ENCODE measurements around the gene DPYD.

DPYD gene

DNA sequence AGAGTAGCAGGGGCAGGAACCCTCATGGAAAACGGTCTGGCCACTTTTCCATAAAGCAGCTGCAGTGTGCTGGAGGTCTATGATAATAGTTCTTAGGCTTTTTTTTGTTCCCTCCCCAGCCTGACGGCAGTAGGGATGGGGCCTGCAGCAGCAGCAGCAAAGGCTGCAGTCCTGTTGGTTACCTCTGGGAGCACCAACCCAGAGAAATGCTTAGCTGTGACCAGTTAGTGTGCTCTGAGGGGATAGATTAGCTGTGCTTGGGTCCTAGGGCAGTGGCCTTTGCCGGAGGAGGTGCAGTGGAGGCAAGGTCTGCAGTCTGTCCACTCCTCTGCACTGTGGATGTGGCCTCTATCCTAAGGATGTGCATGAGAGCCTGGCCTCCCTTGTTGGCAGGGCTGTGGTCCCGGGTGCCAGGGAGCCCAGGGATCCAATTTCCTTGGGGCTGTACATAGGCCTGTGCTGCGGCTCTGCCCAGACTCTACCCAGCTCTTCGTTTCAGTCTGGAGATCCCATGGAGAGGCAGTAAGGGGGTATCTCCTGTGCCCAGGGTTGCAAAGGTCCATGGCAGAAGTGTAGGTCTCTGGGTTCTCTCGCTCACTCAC, 876.6 kb downstream of the DPYD start:
- DNase-seq (ENCODE audit: low read depth) = no peak

DNA sequence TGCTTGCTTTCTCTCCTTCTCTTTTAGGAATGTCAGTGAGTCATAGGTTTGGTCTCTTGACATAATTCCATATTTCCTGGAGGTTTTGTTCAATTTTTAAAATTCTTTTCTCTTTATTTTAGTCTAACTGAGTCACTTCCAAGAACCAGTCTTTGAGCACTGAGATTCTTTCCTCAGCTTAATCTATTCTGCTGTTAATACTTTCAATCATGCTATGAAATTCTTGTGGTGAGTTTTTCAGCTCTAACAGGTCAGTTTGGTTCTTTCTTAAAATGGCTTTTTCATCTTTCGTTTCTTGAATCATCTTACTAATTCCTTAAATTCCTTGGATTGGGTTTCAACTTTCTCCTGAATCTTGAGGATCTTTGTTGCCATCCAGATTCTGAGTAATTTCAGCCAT, 878.3 kb downstream of the DPYD start:
- no peak for DNase-seq (ENCODE audit: low read depth)

GRCh38 chr1:97041026-97041425, 879.8 kb downstream of the DPYD start:
- no peak for DNase-seq (ENCODE audit: low read depth)

- DNase-seq (ENCODE audit: low read depth) = no peak
Measured at GRCh38 chr1:97038410-97038809, 882.4 kb downstream of the DPYD start.

DNA sequence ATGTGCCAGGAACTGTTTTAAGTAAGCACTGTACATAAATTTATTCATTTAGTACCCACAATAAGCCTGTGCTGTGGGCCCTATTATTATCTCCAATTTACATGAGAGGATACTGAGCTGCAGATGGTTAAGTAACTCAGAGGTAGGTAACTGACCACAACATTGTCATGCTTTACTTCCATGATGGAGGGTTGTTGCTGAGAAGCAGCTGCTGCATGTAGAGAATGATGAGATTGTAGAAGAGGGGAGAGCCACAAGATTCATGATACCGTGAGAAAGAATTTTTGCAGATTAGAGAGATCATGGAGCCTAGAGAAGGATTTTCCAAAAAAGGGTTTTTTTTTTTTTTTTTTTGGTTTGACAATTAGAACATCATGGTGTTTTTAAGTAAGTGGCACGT, 886.2 kb downstream of the DPYD start:
- no peak for DNase-seq (ENCODE audit: low read depth)

DNA sequence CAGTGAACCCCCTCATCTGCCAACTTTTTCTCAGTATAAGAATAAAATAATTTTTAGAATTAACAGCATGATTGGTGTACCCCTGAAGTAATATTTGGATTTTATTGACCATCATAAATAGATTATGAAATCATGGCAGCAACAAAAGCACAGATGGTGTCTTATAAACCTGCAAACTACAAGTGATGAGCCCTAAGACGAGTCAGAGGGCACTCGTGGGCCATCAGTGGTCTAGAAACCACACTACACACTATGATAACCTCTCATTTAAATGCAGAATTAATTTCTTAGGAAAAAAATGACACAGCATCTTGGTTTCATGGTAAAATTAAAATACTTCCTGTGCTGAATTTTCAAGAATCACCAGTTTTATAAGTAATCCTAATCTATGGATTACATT, 886.9 kb downstream of the DPYD start:
- DNase-seq (ENCODE audit: low read depth) = no peak
